Measurements from ENCODE around the gene SKA3.
"Not testable (repeated sequence)": the region's sequence is repeated elsewhere in the genome, so short reads cannot be mapped to it uniquely, and the experiment has no call there.

GRCh38 chr13:21173767-21174166 lies 2.6 kb downstream of the SKA3 start:
- not testable (repeated sequence) for TF ChIP-seq CTCF (IDR thresholded peaks at IDR 0.05; ENCODE audit: low read length); EZH2 (IDR thresholded peaks at IDR 0.05; ENCODE audit: borderline replicate concordance, low read length)
